Left kidney (tissue), 2 donors: ENCODE data around the gene TMEM200A. TPM values are rescaled to one million over a fixed set of nuclear protein-coding genes. Genes with fewer than 3 reads are reported as not detected.

Source experiments
- DNase-seq: peaks from one replicate; pipeline ENCODE4 v3.0.0-alpha.2; 2013
- polyA plus RNA-seq: library from polyadenylated mRNA; unstranded; fragments of 120-200 nt; gene quantifications from one replicate; pipeline ENCODE4 v1.2.1, GENCODE V29; 2013; ENCODE audit not compliant: insufficient read length

Gene TMEM200A
- polyA plus RNA-seq, 1 donor = 27.8 TPM

- DNase-seq = no peak
These were observed 11.1 kb downstream of the TMEM200A start for GRCh38 chr6:130376936-130377335.

GRCh38 chr6:130377371-130377770, 11.6 kb downstream of the TMEM200A start:
- no peak for DNase-seq

- DNase-seq = no peak
These were observed 12.1 kb downstream of the TMEM200A start for GRCh38 chr6:130377915-130378314.

- DNase-seq = no peak
These were observed 13.4 kb downstream of the TMEM200A start for GRCh38 chr6:130379223-130379622.

GRCh38 chr6:130381012-130381411, 15.2 kb downstream of the TMEM200A start:
- DNase-seq = no peak

GRCh38 chr6:130381459-130382380, 15.9 kb downstream of the TMEM200A start:
- DNase-seq = no peak

GRCh38 chr6:130382872-130383490, 17.2 kb downstream of the TMEM200A start:
- no peak for DNase-seq

GRCh38 chr6:130385064-130385695, 19.4 kb downstream of the TMEM200A start:
- no peak for DNase-seq

GRCh38 chr6:130389142-130389541, 23.3 kb downstream of the TMEM200A start:
- DNase-seq = no peak

GRCh38 chr6:130390890-130391289, 25.1 kb downstream of the TMEM200A start:
- no peak for DNase-seq

GRCh38 chr6:130393306-130393705, 27.5 kb downstream of the TMEM200A start:
- no peak for DNase-seq

GRCh38 chr6:130394246-130394645, 28.4 kb downstream of the TMEM200A start:
- no peak for DNase-seq

- no peak for DNase-seq
These were observed 29.3 kb downstream of the TMEM200A start for GRCh38 chr6:130395164-130395563.

GRCh38 chr6:130396722-130397121, 30.9 kb downstream of the TMEM200A start:
- DNase-seq = no peak

GRCh38 chr6:130405549-130405948, 39.7 kb downstream of the TMEM200A start:
- no peak for DNase-seq

GRCh38 chr6:130407032-130407431, 41.2 kb downstream of the TMEM200A start:
- no peak for DNase-seq

GRCh38 chr6:130409418-130410100, 43.7 kb downstream of the TMEM200A start:
- no peak for DNase-seq

- DNase-seq = no peak
These were observed 45.7 kb downstream of the TMEM200A start for GRCh38 chr6:130411481-130411880.

GRCh38 chr6:130412556-130413290, 46.9 kb downstream of the TMEM200A start:
- DNase-seq = no peak

GRCh38 chr6:130417951-130418350, 52.1 kb downstream of the TMEM200A start:
- no peak for DNase-seq

- no peak for DNase-seq
These were observed 55.1 kb downstream of the TMEM200A start for GRCh38 chr6:130420911-130421310.

GRCh38 chr6:130421585-130421984, 55.8 kb downstream of the TMEM200A start:
- no peak for DNase-seq
